GM15510 (cell line): Measurements from ENCODE around the gene EIF2B2.

Source experiments
- POLR2A ChIP-seq: IDR thresholded peaks from 3 replicates; pipeline ENCODE4 v1.6.1; 2011; ENCODE audit warnings: borderline replicate concordance; ENCODE audit not compliant: insufficient read length; ENCODE audit errors: extremely low read depth

EIF2B2 gene

DNA sequence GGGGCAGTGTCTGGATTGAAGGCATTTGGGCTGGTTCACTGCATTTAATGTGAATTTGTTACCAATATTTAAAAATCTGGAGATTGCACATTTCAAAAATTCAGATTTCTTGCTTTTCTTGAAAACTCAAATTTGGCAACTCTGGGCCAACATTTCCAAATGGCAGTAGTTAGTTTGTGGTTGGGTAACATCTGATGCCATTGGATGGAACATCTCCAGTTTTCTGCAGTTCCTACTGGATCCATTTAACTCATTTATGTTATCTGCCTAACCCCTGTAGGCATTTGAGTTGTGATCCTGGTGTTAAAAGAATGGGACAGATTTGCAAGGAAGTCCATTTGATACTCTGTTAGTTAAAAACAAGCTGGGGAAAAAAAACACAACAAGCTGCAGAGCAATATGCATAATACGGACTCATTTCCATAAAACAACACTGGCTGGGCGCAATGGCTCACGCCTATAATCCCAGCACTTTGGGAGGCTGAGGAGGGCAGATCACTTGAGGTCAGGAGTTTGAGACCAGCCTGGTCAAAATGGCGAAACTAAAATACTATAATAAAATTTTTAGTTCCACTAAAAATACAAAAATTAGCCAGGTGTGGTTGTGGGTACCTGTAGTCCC is 7.9 kb downstream of the EIF2B2 start:
- TF ChIP-seq POLR2A, result no peak

DNA sequence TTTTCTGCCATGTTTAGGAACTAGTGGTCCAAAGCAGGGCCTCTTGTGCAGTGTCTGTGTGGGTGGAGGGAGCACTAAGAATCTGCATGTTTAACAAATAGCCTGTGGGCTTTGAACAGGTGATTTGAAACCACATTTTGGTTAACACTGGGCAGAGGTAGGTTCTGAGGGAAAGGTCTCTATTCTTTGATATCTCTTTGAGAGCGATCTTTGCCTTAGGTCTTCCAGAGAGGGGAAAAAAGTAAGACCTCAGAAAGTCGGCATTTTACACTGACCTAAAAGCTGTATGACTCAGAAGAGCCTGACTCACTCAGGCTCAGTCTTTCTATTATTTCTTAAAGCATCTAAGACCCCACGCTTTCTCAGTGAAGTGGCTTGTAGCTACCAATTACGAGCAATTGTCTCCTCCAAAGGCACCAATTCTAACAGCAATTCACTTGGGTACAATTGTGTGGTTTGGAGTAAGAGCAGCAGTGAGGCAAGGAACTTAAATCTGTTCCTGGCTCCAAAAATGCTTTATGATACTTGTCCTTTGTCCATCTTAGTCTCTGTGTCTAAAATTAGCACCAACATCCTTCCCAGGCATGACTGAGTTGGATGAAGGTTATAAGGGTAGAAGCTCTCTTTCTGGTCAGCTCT is 8.8 kb downstream of the EIF2B2 start:
- no peak for TF ChIP-seq POLR2A

DNA sequence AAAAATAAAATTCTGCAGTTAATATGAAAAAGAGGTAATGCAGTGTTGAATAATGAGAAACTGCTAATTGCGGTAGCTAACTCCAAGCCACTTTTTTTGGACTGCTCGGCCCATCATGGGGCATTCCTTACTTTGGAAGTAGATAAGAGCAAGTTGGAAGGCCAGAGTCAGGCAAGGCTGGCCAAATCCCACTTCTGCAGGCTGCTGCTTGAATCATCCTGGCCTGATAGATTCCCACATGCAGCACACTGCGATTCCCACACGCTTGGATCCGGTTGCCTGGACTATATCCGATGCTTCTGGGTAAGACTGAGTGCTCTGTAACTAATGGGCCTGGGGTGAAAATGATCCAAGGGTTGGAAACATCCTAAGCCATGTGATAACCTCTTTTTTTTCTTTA is 10.6 kb downstream of the EIF2B2 start:
- TF ChIP-seq POLR2A, result no peak

DNA sequence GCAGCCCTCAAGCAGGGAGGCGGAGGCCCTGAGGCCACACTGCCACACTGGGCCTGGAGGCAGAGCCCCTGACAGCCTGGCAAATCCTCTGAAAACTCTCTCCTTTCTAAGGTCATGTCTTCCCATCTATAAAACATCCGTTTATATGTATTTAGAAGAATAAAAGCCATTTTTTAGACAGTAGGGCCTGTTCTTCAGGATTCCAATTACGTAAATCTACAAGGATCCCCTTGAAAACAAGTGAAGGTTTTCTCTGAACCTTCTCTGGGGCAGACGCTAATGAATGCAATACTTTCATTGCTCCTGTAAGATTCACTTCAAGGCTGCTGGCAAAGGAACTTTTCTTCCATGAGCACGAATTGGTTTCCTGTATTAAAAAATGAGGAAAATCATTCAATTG is 12.8 kb downstream of the EIF2B2 start:
- no peak for TF ChIP-seq POLR2A

DNA sequence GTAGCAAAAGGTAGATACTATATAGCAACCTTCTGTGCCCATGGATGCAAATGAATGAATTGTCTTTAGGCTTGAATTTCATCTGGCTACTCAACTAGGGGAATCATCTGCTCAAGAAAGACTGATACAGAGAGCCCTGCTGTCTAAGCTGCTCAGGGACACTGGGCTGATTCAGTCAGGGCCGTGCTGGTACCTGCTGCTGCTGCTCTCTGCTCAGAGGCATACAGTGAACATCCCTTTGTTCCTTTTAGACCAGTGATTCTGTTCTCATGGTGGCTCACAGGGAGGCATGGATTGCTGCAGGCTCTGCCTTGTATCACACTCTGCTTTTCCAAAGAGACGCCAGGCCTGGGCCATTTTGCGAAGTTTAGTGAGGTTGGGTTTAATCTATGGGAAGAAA is 14.1 kb downstream of the EIF2B2 start:
- TF ChIP-seq POLR2A, result no peak

DNA sequence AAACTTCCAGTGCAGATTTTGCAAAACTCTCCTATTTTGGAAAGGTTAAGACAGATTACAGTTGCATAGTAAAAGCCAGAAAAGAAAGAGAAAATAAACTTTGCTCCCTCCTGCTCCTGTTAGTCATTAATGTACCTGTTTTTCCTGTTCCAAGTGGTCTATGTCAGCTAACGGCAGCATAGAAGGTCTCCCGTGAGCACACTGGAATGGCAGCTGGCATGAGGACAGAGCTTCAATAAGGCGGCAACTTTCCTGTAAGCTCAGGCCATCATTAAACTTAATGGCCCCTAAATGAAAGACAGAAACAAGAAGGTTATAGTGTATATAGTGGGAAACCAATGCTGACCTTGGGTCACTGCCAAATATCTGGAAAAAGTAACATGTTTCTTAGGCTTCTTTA is 16.0 kb downstream of the EIF2B2 start:
- no peak for TF ChIP-seq POLR2A

DNA sequence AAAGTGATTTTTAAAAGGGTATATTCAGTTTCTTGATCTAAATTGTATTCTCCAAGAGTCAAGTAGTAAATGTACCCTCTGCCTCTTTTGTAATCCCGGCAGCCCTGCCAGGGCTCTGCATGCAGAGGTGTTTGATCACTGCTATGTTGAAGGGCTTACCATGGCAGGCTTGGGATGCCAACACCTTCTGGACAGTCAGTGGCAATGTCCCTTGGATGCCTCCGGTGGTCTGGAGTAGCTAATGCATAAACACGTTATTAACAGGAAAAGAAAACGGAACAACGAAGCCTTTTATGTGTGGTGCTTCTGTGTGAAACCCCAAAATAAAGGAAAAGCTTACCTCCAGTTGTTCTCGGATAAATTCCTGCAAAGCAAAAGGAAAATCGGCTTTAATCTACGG is 19.9 kb downstream of the EIF2B2 start:
- no peak for TF ChIP-seq POLR2A

DNA sequence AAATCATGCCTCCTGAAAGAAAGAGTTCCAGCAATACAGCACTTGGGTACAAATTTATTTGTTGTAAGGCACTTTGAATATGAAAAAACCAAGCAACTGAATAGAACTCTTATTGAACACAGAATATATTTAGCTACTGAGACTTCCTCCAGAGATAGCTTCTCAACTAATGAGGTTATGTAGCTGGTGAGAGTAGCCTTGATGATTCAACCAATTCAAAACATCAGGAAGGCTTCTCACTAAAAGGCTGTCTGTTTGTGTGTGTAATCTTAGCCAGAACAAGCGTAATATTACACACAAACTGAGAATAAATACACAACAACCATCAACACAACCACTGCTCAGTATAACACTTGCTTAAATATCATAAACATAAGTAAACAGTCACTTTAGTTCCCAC is 20.4 kb downstream of the EIF2B2 start:
- no peak for TF ChIP-seq POLR2A

DNA sequence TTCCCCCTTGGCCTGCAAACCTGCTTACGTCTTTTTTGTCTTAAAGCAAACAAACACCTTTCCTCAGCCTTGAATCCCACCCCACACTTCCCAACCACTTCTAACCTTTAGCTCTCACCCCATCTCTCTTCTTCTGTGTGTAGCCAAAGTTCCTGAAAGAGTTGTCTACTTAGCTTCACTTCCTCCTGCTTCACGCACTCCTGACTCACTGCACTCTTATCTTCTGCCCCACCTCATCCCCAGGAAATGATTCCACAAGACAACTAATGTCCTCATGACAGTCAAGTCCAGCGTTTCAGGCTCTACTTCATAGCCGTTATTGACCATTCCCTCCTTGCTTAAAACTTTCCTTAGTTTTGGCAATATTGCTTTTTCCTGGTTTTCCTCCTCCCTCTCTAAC is 22.4 kb downstream of the EIF2B2 start:
- no peak for TF ChIP-seq POLR2A

DNA sequence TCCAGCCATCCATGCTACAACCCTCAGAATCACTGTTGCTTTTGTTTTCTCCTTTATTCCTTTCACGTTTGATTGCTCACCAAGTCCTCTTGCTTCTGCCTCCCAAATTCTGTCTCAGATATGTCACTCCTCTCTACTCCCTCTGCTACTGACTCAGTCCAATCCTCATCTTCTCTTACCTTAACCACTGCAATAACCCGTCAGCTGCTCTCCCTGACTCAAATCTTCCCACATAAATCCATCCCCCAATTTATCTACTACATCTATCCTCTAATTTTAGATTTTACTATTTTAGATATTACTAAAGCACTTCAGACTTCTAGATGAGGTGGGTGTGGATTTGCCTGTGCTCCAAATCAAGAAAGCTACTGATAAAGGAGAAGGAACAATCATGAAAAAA is 23.2 kb downstream of the EIF2B2 start:
- TF ChIP-seq POLR2A, result no peak

DNA sequence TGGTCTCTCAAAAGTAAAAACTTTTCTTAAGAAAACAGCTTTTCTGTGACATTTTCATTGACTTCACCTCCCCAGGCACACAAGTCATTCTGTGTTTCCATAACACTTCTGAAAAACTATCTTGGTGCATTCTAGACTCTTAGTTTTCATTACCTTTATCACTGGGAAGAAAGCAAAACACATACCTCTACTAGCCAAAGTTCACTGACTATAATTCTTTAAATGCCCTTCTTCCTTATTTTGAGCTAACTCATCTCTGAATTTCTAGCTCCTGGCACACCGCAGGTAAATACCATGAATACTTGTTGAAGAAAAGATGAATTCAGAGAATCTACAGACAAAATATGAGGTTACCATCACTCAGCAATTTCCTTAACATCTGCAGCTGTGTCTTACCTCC is 27.4 kb downstream of the EIF2B2 start:
- TF ChIP-seq POLR2A, result no peak

DNA sequence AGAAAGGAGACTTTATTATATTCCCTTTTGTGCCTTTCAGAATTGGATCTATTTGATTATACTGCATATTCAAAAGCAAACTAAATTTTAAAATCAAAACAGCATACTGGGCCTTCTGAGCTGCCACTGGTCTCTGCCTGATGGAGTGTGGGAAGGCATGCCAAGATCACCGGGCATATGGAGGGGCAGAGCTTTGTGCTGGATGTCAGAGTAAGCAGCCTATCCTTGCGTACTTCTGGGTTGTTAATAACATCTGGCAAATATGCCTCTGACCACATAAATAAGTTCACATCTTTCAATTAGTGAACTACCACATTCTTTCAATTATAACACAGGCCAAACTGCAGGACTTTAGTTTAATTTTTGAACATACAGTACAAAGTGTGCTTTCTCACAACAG is 30.2 kb downstream of the EIF2B2 start:
- TF ChIP-seq POLR2A, result no peak

DNA sequence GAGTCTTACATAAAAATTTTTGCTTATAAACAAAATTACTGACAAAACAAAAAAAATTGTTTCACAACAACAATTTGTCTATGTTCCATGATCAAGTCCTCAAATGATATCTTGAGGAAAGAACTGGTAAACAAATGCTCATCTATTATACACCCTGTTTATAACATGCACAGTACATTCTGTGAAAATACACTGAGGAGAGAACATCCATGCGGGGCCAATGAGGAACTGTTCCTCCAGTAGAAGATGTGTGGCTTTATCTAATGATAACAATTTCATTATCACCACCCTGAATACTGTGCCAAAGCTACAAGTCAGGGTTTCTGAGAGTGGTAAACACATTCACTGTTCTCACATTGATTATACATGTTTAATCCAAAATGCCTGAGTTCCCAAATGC is 37.8 kb downstream of the EIF2B2 start:
- no peak for TF ChIP-seq POLR2A

DNA sequence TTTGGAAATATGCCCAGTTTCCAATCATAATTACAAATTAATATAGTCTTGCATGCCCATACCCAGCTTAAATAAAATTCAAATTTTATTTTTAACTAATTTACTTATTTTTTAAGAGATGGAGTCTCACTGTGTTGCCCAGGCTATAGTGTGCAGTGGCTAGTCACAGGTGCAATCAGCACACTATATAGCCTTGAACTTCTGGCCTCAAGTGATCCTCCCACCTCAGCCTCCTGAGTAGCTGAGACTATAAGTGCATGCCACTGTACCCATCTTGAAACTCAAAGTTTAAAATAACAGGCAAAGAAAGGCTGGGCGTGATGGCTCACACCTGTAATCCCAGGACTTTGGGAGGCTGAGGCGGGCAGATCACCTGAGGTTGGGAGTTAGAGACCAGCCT is 38.2 kb downstream of the EIF2B2 start:
- TF ChIP-seq POLR2A, result no peak

DNA sequence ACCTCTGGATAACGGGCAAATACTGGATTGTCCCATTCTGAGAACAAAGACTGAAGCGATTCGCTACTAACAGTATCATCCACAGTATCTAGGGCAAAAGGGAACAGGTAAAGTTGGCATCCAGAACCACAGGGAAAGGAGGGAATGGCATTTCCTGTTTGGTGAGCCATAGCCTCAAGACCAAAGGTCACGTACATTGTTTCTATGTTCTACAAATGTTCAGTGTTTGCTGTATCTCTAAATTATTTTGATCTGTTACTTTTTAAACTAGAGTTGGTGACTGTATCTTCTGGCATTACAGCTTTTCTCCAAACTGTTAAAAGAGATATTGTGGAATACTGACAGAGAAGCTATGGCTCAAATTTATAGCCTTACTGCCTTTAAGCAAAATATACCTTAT is 38.9 kb downstream of the EIF2B2 start:
- no peak for TF ChIP-seq POLR2A

DNA sequence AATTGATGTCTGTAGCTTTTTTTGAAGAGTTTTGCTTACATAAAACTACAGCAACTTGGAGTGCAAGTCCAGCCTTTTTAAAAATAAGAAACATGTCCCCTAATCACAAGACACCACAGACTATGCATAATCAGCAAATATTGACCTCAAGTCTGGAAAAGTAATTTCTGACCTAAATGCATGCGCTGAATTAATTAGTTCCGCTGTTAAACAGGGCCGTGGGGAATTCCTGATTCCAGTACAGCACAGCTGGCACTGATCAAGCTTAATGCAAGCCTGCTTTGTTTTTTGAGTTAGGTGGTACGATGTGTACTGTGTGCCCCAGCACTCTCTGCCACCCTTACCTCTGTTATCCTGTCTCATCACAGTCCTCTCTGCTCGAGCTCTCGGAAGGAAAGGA is 39.3 kb downstream of the EIF2B2 start:
- no peak for TF ChIP-seq POLR2A

DNA sequence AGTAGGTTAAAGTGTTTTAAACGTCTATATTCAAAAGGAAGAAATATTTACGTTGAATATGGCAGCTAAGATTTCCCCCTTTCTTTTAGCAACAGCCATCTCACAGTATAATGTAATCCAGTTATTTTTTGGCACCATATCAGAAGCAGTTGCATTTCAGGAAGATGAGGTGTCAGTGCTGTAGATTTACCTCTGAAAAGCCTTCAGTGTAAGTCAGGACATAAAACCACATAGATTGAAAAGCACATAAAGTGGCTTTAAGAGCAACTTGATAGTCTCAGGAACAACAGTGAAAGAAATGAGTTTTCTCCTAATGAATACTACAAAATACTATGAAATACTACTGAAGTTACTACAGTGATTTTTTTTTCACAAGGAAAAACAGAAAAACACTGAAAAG is 41.6 kb downstream of the EIF2B2 start:
- TF ChIP-seq POLR2A, result no peak
